COR-L47 (cell line): Measurements from ENCODE around the gene UBR2.
A peak's percentile ranks its signal among the peaks of the same experiment; 100 is the strongest.
"Not testable (repeated sequence)": the region's sequence is repeated elsewhere in the genome, so short reads cannot be mapped to it uniquely, and the experiment has no call there.

Experiments used
- DNase-seq: peaks from one replicate; lab custom pipeline; 2025; lab: John Stamatoyannopoulos, UW

The UBR2 gene

GRCh38 chr6:42693725-42694323, 130.0 kb downstream of the UBR2 start:
- no peak for DNase-seq

- DNase-seq: no peak
Observed at GRCh38 chr6:42694586-42694985, 130.8 kb downstream of the UBR2 start.

GRCh38 chr6:42696526-42697267, 132.9 kb downstream of the UBR2 start:
- no peak for DNase-seq

- DNase-seq: no peak
Observed at GRCh38 chr6:42697268-42697655, 133.4 kb downstream of the UBR2 start.

- no peak for DNase-seq
Observed at GRCh38 chr6:42698217-42698616, 134.4 kb downstream of the UBR2 start.

GRCh38 chr6:42702200-42702599, 138.4 kb downstream of the UBR2 start:
- DNase-seq: no peak

- not testable (repeated sequence) for DNase-seq
Observed at GRCh38 chr6:42702786-42703185, 139.0 kb downstream of the UBR2 start.

GRCh38 chr6:42704251-42704936, 140.6 kb downstream of the UBR2 start:
- no peak for DNase-seq

- no peak for DNase-seq
Observed at GRCh38 chr6:42704937-42705374, 141.1 kb downstream of the UBR2 start.

GRCh38 chr6:42707595-42707994, 143.8 kb downstream of the UBR2 start:
- no peak for DNase-seq

- DNase-seq: no peak
Observed at GRCh38 chr6:42708096-42708495, 144.3 kb downstream of the UBR2 start.

GRCh38 chr6:42709871-42710270, 146.0 kb downstream of the UBR2 start:
- no peak for DNase-seq

- DNase-seq: no peak
Observed at GRCh38 chr6:42710316-42710715, 146.5 kb downstream of the UBR2 start.

GRCh38 chr6:42711930-42712329, 148.1 kb downstream of the UBR2 start:
- no peak for DNase-seq

GRCh38 chr6:42714098-42714761, 150.4 kb downstream of the UBR2 start:
- no peak for DNase-seq

- no peak for DNase-seq
Observed at GRCh38 chr6:42715871-42716270, 152.0 kb downstream of the UBR2 start.

- no peak for DNase-seq
Observed at GRCh38 chr6:42720739-42721138, 156.9 kb downstream of the UBR2 start.

GRCh38 chr6:42722497-42722896, 158.7 kb downstream of the UBR2 start, which contains the start of gene PRPH2:
Gene PRPH2 (minus strand): TSS chr6:42722597. CDS start chr6:42722334, 263 bp downstream.
- no peak for DNase-seq

- DNase-seq: no peak
Observed at GRCh38 chr6:42724825-42725224, 161.0 kb downstream of the UBR2 start.

- no peak for DNase-seq
Observed at GRCh38 chr6:42726026-42726425, 162.2 kb downstream of the UBR2 start.

GRCh38 chr6:42726485-42727086, 162.8 kb downstream of the UBR2 start:
- DNase-seq: peak; percentile 73

GRCh38 chr6:42727087-42727611, 163.3 kb downstream of the UBR2 start:
- DNase-seq: no peak
